SK-N-SH treated with all-trans-retinoic acid at 6 μM for 48 hours (cell line): ENCODE data around the gene FGD3.

Experiments
- ATAC-seq: fragments of 200-7000 bp; cut with Tn5 transposase; 3 replicates; pipeline ENCODE4 v1.9.1; 2020; ENCODE audit warnings: mild to moderate bottlenecking, moderate library complexity
- BACH2 ChIP-seq: fragments of 250-450 bp; sonication (Bioruptor Pico); IDR thresholded peaks from 2 replicates; pipeline ENCODE4 v1.9.0; 2021; ENCODE audit warnings: mild to moderate bottlenecking, borderline replicate concordance
- CSDC2 ChIP-seq: fragments of 250-450 bp; sonication (Bioruptor Pico); IDR thresholded peaks from 2 replicates; pipeline ENCODE4 v1.5.0; 2020; ENCODE audit warnings: mild to moderate bottlenecking, moderate library complexity
- ESRRG ChIP-seq: fragments of 250-450 bp; sonication (Bioruptor Pico); IDR thresholded peaks from 2 replicates; pipeline ENCODE4 v1.6.1; 2021; ENCODE audit warnings: mild to moderate bottlenecking
- GLIS3 ChIP-seq: fragments of 250-450 bp; sonication (Bioruptor Pico); IDR thresholded peaks from 2 replicates; pipeline ENCODE4 v1.5.0; 2020; ENCODE audit warnings: mild to moderate bottlenecking, moderate library complexity
- ISL1 ChIP-seq: fragments of 250-450 bp; sonication (Bioruptor Pico); IDR thresholded peaks from 2 replicates; pipeline ENCODE4 v2.1.2; 2022; ENCODE audit warnings: mild to moderate bottlenecking, moderate library complexity
- OSR1 ChIP-seq: fragments of 250-450 bp; sonication (Bioruptor Pico); IDR thresholded peaks from 2 replicates; pipeline ENCODE4 v1.8.0; 2022; ENCODE audit warnings: moderate library complexity, mild to moderate bottlenecking, inconsistent platforms
- PPARA ChIP-seq: fragments of 250-450 bp; sonication (Bioruptor Pico); IDR thresholded peaks from 2 replicates; pipeline ENCODE4 v1.5.0; 2020; ENCODE audit warnings: mild to moderate bottlenecking, borderline replicate concordance
- SNAI2 ChIP-seq: fragments of 250-450 bp; sonication (Bioruptor Pico); IDR thresholded peaks from 2 replicates; pipeline ENCODE4 v1.5.0; 2020; ENCODE audit warnings: mild to moderate bottlenecking, moderate library complexity
- TCF4 ChIP-seq: fragments of 250-450 bp; sonication (Bioruptor Pico); IDR thresholded peaks from 2 replicates; pipeline ENCODE4 v1.8.0; 2021; ENCODE audit warnings: mild to moderate bottlenecking, moderate library complexity, borderline replicate concordance
- TOX ChIP-seq: fragments of 250-450 bp; sonication (Bioruptor Pico); IDR thresholded peaks from 2 replicates; pipeline ENCODE4 v1.8.0; 2021; ENCODE audit warnings: mild to moderate bottlenecking, moderate library complexity, borderline replicate concordance
- ZC3H10 ChIP-seq: fragments of 250-450 bp; sonication (Bioruptor Pico); IDR thresholded peaks from 2 replicates; pipeline ENCODE4 v1.5.1; 2021; ENCODE audit warnings: mild to moderate bottlenecking, moderate library complexity
- ZFP30 ChIP-seq: fragments of 450-650 bp; formaldehyde crosslinking; IDR thresholded peaks from 2 replicates; pipeline ENCODE4 v1.5.0; 2022; ENCODE audit warnings: mild to moderate bottlenecking, moderate library complexity
- ZNF565 ChIP-seq: fragments of 450-650 bp; formaldehyde crosslinking; conservative IDR thresholded peaks from 2 replicates; pipeline ENCODE4 v1.5.0; 2020; ENCODE audit warnings: low read depth, mild to moderate bottlenecking, moderate library complexity
- ZNF70 ChIP-seq: fragments of 450-650 bp; formaldehyde crosslinking; IDR thresholded peaks from 2 replicates; pipeline ENCODE4 v1.5.0; 2020; ENCODE audit warnings: mild to moderate bottlenecking, moderate library complexity
- ZNF8 ChIP-seq: fragments of 450-650 bp; formaldehyde crosslinking; IDR thresholded peaks from 2 replicates; pipeline ENCODE4 v1.5.0; 2020; ENCODE audit warnings: mild to moderate bottlenecking, moderate library complexity
- TF ChIP-seq, protein P1 (sequence below): fragments of 250-450 bp; sonication (Bioruptor Pico); IDR thresholded peaks from 2 replicates; pipeline ENCODE4 v1.5.0; 2020; ENCODE audit warnings: mild to moderate bottlenecking, moderate library complexity
- TF ChIP-seq, protein P2 (sequence below): fragments of 250-450 bp; sonication (Bioruptor Pico); IDR thresholded peaks from 2 replicates; pipeline ENCODE4 v1.5.1; 2021; ENCODE audit warnings: mild to moderate bottlenecking, moderate library complexity
- TF ChIP-seq, protein P3 (sequence below): fragments of 250-450 bp; sonication (Bioruptor Pico); IDR thresholded peaks from 2 replicates; pipeline ENCODE4 v1.8.0; 2020; ENCODE audit warnings: mild to moderate bottlenecking, moderate library complexity, borderline replicate concordance
- TF ChIP-seq, protein P4 (sequence below): fragments of 250-450 bp; sonication (Bioruptor Pico); IDR thresholded peaks from 2 replicates; pipeline ENCODE4 v1.8.0; 2021; ENCODE audit warnings: low read depth, mild to moderate bottlenecking, moderate library complexity, borderline replicate concordance

The FGD3 gene

DNA sequence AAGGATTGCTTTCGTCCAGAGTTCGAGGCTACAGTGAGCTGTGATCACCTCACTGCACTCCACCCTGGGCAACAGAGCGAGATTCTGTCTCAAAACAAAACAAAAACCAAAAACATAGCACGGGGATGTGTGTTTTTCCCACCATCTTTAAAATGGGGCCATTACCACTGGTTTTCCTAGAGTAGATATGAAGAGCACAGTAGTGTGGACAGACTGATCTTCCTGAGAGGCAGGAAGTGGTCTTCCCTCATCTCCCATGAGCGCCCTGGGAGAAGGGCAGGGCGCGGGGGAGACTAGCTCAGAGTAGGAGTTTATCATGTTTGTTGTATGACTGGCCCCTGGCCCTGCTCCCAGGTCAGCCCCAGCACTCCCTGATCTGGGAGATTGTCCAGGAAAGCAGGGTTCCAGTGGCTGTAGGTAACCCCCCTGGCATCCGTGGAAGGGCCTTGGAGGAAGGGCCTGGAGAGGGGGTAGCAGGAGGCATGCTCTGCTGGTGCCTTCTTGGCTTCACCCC is 113.5 kb downstream of the FGD3 start:
- no peak for TF ChIP-seq TOX (CRISPR knock-in tag)
- TF ChIP-seq, protein P1, sequence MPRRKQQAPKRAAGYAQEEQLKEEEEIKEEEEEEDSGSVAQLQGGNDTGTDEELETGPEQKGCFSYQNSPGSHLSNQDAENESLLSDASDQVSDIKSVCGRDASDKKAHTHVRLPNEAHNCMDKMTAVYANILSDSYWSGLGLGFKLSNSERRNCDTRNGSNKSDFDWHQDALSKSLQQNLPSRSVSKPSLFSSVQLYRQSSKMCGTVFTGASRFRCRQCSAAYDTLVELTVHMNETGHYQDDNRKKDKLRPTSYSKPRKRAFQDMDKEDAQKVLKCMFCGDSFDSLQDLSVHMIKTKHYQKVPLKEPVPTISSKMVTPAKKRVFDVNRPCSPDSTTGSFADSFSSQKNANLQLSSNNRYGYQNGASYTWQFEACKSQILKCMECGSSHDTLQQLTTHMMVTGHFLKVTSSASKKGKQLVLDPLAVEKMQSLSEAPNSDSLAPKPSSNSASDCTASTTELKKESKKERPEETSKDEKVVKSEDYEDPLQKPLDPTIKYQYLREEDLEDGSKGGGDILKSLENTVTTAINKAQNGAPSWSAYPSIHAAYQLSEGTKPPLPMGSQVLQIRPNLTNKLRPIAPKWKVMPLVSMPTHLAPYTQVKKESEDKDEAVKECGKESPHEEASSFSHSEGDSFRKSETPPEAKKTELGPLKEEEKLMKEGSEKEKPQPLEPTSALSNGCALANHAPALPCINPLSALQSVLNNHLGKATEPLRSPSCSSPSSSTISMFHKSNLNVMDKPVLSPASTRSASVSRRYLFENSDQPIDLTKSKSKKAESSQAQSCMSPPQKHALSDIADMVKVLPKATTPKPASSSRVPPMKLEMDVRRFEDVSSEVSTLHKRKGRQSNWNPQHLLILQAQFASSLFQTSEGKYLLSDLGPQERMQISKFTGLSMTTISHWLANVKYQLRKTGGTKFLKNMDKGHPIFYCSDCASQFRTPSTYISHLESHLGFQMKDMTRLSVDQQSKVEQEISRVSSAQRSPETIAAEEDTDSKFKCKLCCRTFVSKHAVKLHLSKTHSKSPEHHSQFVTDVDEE (CRISPR knock-in tag): no peak
- ATAC-seq: peak; percentile 39

DNA sequence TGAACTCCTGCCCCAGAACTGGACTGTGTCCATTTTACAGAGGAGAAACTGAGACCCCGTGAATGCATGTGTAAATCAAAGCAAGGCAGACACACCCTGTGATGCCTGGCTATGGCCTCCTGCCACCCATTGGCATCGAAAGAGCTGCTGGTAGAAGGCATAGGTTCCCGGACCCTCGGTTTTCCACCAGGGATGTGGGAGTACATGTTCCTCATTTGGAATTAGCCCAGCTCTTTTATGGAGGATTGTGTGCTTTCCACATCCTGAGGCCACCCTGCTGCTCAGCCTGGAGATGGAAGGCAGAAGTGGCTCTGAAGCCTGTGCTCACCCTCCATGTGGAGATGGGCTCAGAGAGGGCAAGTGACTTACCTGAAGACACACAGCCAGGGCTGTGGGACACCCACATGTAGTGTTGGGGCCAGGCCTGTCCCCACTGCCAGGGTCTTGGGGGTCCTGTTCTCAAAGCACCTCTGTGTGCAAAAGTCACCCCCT is 114.0 kb downstream of the FGD3 start:
- TF ChIP-seq, protein P1 (CRISPR knock-in tag): no peak
- no peak for TF ChIP-seq SNAI2 (CRISPR knock-in tag)
- TF ChIP-seq OSR1 (CRISPR knock-in tag): no peak
- TF ChIP-seq ESRRG (CRISPR knock-in tag): no peak
- TF ChIP-seq TCF4 (CRISPR knock-in tag): no peak
- TF ChIP-seq ZNF70 (CRISPR knock-in tag): no peak
- TF ChIP-seq PPARA (CRISPR knock-in tag): no peak
- TF ChIP-seq, protein P2, sequence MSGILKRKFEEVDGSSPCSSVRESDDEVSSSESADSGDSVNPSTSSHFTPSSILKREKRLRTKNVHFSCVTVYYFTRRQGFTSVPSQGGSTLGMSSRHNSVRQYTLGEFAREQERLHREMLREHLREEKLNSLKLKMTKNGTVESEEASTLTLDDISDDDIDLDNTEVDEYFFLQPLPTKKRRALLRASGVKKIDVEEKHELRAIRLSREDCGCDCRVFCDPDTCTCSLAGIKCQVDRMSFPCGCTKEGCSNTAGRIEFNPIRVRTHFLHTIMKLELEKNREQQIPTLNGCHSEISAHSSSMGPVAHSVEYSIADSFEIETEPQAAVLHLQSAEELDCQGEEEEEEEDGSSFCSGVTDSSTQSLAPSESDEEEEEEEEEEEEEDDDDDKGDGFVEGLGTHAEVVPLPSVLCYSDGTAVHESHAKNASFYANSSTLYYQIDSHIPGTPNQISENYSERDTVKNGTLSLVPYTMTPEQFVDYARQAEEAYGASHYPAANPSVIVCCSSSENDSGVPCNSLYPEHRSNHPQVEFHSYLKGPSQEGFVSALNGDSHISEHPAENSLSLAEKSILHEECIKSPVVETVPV (CRISPR knock-in tag): no peak
- no peak for TF ChIP-seq GLIS3
- TF ChIP-seq BACH2 (CRISPR knock-in tag): no peak
- no peak for TF ChIP-seq ZNF8 (CRISPR knock-in tag)
- TF ChIP-seq CSDC2 (CRISPR knock-in tag): no peak
- ATAC-seq: no peak

DNA sequence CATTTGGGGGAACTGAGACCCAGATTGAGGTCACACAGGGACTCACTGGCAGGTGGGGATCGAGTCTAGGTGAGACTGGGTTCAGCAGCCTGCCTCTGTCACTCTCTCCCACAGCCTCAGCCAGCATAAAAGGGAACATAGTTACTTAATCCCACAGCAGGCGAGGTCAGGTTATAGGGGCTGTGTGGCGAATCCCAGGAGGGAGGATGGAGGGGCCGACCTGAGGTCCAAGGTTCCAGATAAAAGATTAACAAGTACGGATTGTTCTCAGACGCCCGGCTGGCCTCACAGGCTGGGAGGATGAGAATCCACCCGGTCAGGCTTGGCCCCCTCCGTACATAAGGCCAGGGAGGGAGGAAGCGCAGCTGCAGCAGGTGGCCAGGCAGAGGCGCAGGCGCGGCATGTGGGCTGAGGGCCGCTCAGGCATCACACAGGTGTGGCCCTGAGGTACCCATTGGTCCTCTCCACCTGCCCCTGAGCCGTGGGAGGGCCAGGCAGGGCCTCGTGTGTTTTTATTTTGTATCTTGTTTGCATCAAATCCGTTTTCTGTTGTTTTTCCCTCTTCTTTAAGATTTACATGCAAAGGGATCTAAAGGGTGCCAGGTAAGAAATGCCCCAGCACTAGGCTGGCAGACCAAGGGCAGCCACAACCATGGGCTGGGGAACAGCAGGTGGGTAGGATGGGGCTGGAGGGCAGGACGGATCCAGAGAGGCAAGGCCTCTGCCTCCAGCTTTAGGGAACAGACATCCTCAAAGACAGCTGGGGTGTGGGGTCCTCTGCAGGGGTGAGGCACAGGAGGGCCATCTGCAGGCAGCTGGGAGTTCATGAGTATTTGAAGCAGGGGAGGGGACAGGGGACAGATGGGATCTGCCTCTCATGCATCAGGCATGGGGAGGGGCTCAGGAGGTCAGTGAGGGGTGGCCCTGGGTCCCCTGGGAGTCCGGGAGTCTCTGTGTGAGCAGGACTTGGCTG is 114.8 kb downstream of the FGD3 start:
- no peak for ATAC-seq
- TF ChIP-seq, protein P3, sequence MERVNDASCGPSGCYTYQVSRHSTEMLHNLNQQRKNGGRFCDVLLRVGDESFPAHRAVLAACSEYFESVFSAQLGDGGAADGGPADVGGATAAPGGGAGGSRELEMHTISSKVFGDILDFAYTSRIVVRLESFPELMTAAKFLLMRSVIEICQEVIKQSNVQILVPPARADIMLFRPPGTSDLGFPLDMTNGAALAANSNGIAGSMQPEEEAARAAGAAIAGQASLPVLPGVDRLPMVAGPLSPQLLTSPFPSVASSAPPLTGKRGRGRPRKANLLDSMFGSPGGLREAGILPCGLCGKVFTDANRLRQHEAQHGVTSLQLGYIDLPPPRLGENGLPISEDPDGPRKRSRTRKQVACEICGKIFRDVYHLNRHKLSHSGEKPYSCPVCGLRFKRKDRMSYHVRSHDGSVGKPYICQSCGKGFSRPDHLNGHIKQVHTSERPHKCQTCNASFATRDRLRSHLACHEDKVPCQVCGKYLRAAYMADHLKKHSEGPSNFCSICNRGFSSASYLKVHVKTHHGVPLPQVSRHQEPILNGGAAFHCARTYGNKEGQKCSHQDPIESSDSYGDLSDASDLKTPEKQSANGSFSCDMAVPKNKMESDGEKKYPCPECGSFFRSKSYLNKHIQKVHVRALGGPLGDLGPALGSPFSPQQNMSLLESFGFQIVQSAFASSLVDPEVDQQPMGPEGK (CRISPR knock-in tag): no peak
- TF ChIP-seq, protein P4, sequence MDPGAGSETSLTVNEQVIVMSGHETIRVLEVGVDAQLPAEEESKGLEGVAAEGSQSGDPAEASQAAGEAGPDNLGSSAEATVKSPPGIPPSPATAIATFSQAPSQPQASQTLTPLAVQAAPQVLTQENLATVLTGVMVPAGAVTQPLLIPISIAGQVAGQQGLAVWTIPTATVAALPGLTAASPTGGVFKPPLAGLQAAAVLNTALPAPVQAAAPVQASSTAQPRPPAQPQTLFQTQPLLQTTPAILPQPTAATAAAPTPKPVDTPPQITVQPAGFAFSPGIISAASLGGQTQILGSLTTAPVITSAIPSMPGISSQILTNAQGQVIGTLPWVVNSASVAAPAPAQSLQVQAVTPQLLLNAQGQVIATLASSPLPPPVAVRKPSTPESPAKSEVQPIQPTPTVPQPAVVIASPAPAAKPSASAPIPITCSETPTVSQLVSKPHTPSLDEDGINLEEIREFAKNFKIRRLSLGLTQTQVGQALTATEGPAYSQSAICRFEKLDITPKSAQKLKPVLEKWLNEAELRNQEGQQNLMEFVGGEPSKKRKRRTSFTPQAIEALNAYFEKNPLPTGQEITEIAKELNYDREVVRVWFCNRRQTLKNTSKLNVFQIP (CRISPR knock-in tag): no peak
- no peak for TF ChIP-seq GLIS3
- TF ChIP-seq, protein P2 (CRISPR knock-in tag): no peak
- TF ChIP-seq CSDC2 (CRISPR knock-in tag): no peak
- no peak for TF ChIP-seq SNAI2 (CRISPR knock-in tag)
- TF ChIP-seq ZC3H10 (CRISPR knock-in tag): no peak
- TF ChIP-seq PPARA (CRISPR knock-in tag): no peak
- TF ChIP-seq ESRRG (CRISPR knock-in tag): no peak
- no peak for TF ChIP-seq ZNF565 (CRISPR knock-in tag)
- no peak for TF ChIP-seq ISL1
- TF ChIP-seq, protein P1 (CRISPR knock-in tag): no peak
- no peak for TF ChIP-seq ZFP30
- no peak for TF ChIP-seq ZNF70 (CRISPR knock-in tag)
- TF ChIP-seq TOX (CRISPR knock-in tag): no peak
- no peak for TF ChIP-seq ZNF8 (CRISPR knock-in tag)
